GM18861 (cell line): ENCODE measurements around the gene SCAMP5.

Source experiments
- ATAC-seq: cut with Tn5 transposase; IDR thresholded peaks from one replicate; pipeline ENCODE4 v1.9.1; 2021; ENCODE audit not compliant: unreplicated experiment

SCAMP5 gene

DNA sequence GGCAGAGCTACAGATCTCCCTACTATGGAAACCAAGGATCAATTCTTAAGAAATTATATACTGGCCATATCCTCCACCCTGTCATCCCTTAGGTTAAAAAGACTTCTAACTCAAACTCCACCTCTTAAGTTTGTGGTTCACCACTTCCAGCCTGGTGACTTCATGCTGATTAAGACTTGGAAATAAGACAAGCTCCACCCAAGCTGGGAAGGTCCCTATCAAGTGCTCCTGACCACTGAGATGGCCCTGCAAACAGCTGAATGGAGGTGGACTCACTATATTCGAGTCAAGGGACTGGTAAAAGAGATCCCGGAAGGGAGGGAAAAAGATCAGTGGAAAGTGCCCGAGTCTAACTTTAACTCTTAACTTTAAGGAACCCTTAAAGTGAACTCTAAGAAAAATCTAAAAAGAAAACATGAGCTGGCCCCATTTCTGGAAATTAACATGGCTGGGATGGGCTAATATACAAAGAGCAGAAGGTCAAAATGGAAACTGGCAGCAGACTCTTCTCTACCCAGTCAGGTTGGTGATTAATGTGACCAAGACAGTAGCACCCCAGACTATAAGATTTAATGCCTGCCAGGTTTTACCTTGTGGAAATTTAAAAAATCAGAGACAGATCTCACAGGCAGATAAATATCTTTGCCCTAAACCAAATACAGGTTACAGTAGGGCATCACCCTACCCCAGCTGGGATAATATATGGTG lies 71.9 kb downstream of the SCAMP5 start:
- ATAC-seq: no peak

GRCh38 chr15:75068748-75069147 lies 73.4 kb downstream of the SCAMP5 start:
- no peak for ATAC-seq

DNA sequence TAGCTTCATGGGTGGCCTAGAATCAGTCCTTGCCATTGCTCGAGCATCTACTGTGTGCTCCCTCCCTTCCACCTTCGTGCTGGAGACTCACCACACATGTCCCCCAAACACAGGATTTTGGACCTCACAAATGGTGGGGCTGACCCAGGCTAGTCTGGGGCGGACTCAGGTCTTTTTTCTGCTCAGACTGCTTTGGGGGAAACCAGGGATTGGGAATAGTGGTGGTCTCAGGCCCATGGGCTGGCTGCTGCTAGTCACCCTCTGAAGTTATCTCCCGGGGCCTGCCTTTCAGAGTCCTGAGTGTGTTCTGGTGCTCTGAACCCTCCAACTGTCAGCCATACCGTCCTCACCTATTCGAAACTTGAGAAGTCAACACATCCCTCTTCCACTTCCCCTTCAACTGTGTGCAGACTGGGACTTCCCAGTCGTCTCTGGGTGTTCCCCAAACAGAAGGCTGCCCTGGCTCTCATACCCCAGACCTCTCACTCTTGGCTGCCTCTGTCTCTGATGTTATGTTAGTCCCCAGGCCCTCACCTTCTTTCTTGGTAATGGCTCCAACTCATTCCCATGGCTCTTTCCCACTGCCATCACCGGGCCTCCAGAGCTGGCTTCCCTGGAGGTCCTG lies 74.0 kb downstream of the SCAMP5 start:
- ATAC-seq: peak; percentile 56

DNA sequence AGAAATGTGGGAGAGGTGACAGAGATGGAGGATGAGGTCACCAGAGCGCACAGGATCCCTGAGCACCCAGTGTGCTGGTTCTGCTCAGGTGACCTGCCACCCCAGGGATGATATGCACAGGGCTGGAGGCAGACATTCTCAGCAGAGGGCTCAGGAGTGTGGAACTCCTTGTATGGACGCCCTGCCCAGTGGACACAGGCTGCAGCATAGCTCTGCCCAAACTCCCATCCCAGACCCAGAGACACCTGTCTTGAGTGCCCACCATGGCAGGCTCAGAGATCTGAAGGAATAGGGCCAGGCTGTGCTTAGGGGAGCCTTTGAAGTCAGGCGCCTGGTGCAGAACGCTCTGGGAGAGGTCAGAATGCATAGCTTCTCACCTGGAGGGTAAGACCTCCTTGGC lies 75.3 kb downstream of the SCAMP5 start:
- no peak for ATAC-seq
